ENCODE results near the gene COL26A1.

- no peak for TF ChIP-seq CTCF (IDR thresholded peaks at IDR 0.05 in 4 of 5, conservative IDR thresholded peaks at IDR 0.05 in 1 of 5)
- TF ChIP-seq POLR2A (IDR thresholded peaks at IDR 0.05) = no peak
These were observed 175.4 kb downstream of the COL26A1 start for GRCh38 chr7:101537935-101538595.

Data from gastrocnemius medialis (tissue), 4 donors.